ENCODE data around the gene STMP1.

STMP1 gene

DNA sequence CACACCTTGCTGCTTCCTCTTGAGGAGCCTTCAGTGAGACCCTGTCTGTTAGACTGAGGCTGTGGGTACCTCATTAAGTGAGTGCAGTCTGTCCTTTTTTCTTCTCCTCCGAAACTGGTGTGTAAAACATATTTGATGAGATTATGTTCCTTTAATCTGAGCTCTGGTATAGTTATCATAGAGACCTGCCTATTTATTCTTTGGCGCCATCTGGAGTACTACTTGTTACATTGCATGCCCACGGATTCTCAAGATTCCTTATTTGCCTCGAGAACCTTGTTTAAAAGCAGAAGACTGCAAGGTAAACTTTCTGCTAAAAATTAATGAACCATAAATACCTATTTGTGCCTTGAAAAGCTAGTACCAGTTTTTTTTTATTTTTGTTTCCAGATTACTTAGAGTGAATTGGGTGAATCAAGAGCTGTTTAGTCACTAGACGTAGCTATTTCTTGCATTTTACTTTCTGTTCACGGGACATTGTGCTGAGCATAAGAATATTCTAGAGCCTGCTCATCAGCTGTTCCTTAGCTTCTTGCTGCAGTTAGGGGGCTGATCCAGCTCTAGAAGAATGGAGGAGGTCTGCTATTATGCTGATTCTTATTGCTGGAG lies 16.9 kb upstream of the STMP1 start:
- H3K4me1 ChIP-seq (ENCODE audit: control insufficient read depth, insufficient read depth, low read length, unreplicated experiment), result no peaks in the 10 kb centered on the region
- no peak overlapping the region for H3K27ac ChIP-seq (ENCODE audit: low read depth, low read length)
- no peak overlapping the region for H2AFZ ChIP-seq (ENCODE audit: low read length, unreplicated experiment)
- peaks cover 15% of the 10 kb centered on the region for H3K36me3 ChIP-seq (ENCODE audit: insufficient read depth, low read length)
- H3K79me2 ChIP-seq (ENCODE audit: control insufficient read depth, insufficient read depth, low read length, unreplicated experiment), result no peaks in the 10 kb centered on the region
- H3K27me3 ChIP-seq (ENCODE audit: insufficient read depth, low read length), result no peaks in the 10 kb centered on the region
- H3K4me3 ChIP-seq (ENCODE audit: low read depth, low read length), result no peak overlapping the region

DNA sequence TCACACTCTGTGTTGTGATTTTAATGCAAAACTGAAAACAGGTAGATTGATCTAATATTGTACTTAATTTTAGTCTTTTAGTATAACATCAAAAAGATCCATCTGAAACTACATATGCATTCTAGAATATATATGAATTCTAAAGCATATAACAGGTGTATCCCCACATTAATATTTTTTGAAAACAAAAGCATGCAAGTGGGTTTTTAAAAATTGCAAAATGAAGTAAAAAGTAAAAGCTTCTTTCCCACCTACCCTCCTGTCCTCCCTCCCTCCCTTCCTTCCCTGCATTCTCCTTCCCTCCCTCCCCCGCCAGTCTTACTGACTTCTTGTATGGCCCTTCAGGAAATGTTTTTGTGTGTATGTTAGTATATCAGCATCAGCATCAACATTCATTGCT lies 14.6 kb upstream of the STMP1 start:
- Histone ChIP-seq H3K36me3 (ENCODE audit: insufficient read depth, low read length) (peaks cover 15% of the 10 kb centered on the region), H3K4me1 (ENCODE audit: control insufficient read depth, insufficient read depth, low read length, unreplicated experiment) (no peaks in the 10 kb centered on the region), H3K27me3 (ENCODE audit: insufficient read depth, low read length) (no peaks in the 10 kb centered on the region), H3K4me3 (ENCODE audit: low read depth, low read length) (no peak overlapping the region), H3K27ac (ENCODE audit: low read depth, low read length) (no peak overlapping the region), H2AFZ (ENCODE audit: low read length, unreplicated experiment) (no peak overlapping the region), H3K79me2 (ENCODE audit: control insufficient read depth, insufficient read depth, low read length, unreplicated experiment) (no peaks in the 10 kb centered on the region)

DNA sequence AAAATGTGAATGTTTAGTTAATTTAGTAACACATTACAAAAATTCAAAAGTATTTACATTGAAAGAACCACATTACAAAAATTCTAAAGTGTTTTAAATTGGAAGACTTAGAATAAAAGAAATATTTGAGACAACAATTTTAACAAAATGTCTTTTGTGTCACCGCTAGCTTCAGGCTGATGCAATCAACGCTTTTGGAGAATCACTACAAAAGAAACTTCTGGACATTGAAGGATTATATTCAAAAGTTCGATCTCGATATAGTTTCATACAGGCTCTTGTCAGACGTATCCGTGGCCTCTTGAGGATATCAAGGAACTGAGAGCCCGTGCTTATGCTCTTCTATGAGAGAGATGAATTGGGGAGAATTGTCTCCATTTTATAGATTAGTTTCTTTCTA lies 14.1 kb upstream of the STMP1 start:
- H3K79me2 ChIP-seq (ENCODE audit: control insufficient read depth, insufficient read depth, low read length, unreplicated experiment), result no peaks in the 10 kb centered on the region
- H3K36me3 ChIP-seq (ENCODE audit: insufficient read depth, low read length), result peaks cover 15% of the 10 kb centered on the region
- H3K27ac ChIP-seq (ENCODE audit: low read depth, low read length), result no peak overlapping the region
- no peaks in the 10 kb centered on the region for H3K4me1 ChIP-seq (ENCODE audit: control insufficient read depth, insufficient read depth, low read length, unreplicated experiment)
- no peak overlapping the region for H3K4me3 ChIP-seq (ENCODE audit: low read depth, low read length)
- H2AFZ ChIP-seq (ENCODE audit: low read length, unreplicated experiment), result no peak overlapping the region
- H3K27me3 ChIP-seq (ENCODE audit: insufficient read depth, low read length), result no peaks in the 10 kb centered on the region

DNA sequence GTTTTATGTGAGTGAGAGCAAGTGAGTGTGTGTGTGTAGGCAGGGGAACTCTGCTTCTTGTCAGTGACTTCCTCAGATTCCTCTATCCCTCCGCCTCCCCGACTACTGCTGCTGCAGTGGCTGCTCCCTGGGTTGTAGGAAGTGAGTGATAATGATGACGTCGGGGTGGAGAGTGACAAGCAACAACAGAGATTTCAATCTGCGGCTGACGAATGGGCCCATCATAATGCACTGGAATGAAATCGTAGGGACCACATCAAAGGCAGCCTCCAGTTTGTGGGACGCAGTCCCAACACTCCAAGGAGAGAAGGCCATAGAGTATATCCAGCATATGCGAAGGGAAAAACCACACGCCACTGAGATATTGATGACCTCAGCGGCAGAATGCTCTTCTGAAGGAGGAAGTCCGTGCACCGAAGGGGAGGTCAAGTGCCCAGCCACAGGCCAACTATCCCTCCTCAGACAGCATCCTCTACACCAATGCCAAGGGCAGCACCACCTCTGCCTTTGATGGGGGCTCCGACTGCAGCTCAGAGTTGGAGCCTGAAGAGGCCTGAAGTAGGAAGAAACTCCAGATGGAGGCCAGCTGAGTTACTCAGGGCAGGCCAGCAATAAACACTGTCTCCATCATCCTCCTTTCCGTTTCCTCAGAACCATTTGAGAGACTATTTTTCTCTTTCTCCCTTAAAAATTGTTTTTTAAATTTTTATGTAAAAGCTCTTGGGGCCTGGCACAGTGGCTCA lies 11.3 kb upstream of the STMP1 start:
- Histone ChIP-seq H3K4me3 (ENCODE audit: low read depth, low read length) (no peak overlapping the region), H2AFZ (ENCODE audit: low read length, unreplicated experiment) (no peak overlapping the region), H3K79me2 (ENCODE audit: control insufficient read depth, insufficient read depth, low read length, unreplicated experiment) (no peaks in the 10 kb centered on the region), H3K4me1 (ENCODE audit: control insufficient read depth, insufficient read depth, low read length, unreplicated experiment) (no peaks in the 10 kb centered on the region), H3K36me3 (ENCODE audit: insufficient read depth, low read length) (peaks cover 10% of the 10 kb centered on the region), H3K27ac (ENCODE audit: low read depth, low read length) (no peak overlapping the region), H3K27me3 (ENCODE audit: insufficient read depth, low read length) (no peaks in the 10 kb centered on the region)

DNA sequence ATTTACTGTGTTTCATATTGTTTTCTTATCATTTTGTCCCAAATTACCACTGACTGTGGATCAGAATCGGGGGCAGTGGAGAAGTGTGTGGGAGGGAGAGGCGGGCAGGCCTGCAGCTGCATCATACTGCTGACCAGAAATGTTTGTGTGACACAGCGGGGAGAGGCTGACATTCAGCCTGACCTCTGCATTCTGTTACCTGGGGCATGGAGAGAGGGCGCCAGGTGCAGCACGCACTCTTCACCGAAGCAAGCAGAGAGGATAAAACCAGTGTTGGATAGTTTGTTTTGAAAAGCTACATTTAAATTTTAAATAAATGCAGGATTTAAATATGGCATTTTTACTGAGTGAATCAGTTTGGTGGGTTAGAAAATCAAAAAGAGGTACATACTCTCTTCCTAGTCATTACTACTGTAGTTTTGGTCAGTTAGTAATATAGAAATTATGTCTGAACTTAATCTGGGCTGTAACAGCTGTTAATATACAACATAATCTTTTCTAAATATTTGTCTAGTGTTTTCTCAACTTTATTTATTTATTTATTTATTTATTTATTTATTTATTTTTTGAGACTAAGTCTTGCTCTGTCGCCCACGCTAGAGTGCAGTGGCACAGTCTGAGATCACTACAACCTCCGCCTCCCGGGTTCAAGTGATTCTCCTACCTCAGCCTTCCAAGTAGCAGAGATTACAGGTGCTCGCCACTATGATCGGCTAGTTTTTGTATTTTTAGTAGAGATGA lies 8.8 kb upstream of the STMP1 start:
- H3K36me3 ChIP-seq (ENCODE audit: insufficient read depth, low read length), result peaks cover 3% of the 10 kb centered on the region; the same call in 1 of the 2 replicates
- H3K27me3 ChIP-seq (ENCODE audit: insufficient read depth, low read length), result no peaks in the 10 kb centered on the region
- H3K79me2 ChIP-seq (ENCODE audit: control insufficient read depth, insufficient read depth, low read length, unreplicated experiment), result no peaks in the 10 kb centered on the region
- H2AFZ ChIP-seq (ENCODE audit: low read length, unreplicated experiment), result no peak overlapping the region
- no peak overlapping the region for H3K4me3 ChIP-seq (ENCODE audit: low read depth, low read length)
- H3K4me1 ChIP-seq (ENCODE audit: control insufficient read depth, insufficient read depth, low read length, unreplicated experiment), result no peaks in the 10 kb centered on the region
- no peak overlapping the region for H3K27ac ChIP-seq (ENCODE audit: low read depth, low read length)

DNA sequence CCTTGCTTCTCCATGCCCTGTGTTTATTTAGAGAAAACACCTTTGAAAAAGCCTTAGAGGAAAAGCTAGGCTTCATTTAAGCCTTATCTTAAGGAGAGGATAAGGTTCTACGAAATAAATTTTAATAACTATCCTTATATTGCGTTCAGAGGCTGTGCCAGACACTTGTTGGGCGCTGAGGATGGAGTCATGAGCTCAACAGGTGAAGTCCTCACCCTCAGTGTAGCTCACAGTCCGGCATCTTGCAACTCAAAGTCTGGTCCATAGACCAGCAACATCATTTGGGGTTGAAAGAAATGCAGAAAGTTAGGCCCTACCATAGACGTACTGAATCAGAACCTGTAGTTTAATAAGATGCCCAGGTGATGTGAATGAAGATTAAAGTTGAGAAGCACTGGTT lies 3.8 kb upstream of the STMP1 start:
- no peak overlapping the region for H3K27ac ChIP-seq (ENCODE audit: low read depth, low read length)
- no peak overlapping the region for H2AFZ ChIP-seq (ENCODE audit: low read length, unreplicated experiment)
- no peaks in the 10 kb centered on the region for H3K27me3 ChIP-seq (ENCODE audit: insufficient read depth, low read length)
- H3K79me2 ChIP-seq (ENCODE audit: control insufficient read depth, insufficient read depth, low read length, unreplicated experiment), result peaks cover 6% of the 10 kb centered on the region
- peaks cover 3% of the 10 kb centered on the region for H3K4me1 ChIP-seq (ENCODE audit: control insufficient read depth, insufficient read depth, low read length, unreplicated experiment)
- H3K36me3 ChIP-seq (ENCODE audit: insufficient read depth, low read length), result no peaks in the 10 kb centered on the region
- no peak overlapping the region for H3K4me3 ChIP-seq (ENCODE audit: low read depth, low read length)

DNA sequence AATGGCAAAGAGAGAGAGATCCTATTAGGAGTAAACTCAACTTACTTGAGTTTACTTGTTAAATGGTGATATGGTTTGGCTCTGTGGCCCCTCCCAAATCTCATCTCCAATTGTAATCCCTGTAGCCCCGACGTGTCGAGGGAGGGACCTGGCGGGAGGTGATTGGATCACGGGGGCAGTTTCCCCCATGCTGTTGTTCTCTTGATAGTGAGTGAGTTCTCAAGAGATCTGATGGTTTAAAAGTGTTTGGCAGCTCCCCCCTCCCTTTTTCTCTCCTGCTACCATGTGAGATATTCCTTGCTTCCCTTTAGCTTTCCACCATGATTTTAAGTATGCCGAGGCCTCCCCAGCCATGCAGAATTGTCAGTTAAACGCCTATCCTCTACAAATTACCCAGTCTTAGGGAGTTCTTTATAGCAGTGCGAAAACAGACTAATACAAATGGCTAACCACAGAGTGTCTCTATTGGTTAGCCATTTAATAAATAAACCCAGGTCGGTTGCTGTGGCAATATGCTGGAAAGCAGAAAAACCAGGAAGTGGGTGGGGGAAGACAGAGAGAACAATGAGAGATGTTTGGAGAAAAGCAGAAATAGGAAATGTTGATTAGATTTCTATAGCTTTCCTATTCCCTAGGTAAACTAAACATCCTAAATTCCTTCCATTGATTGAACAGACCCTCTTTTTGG lies 3.0 kb upstream of the STMP1 start:
- no peaks in the 10 kb centered on the region for H3K27me3 ChIP-seq (ENCODE audit: insufficient read depth, low read length)
- peaks cover 8% of the 10 kb centered on the region for H3K4me1 ChIP-seq (ENCODE audit: control insufficient read depth, insufficient read depth, low read length, unreplicated experiment)
- peaks cover 14% of the 10 kb centered on the region for H3K79me2 ChIP-seq (ENCODE audit: control insufficient read depth, insufficient read depth, low read length, unreplicated experiment)
- no peaks in the 10 kb centered on the region for H3K36me3 ChIP-seq (ENCODE audit: insufficient read depth, low read length)
- H3K4me3 ChIP-seq (ENCODE audit: low read depth, low read length), result no peak overlapping the region
- no peak overlapping the region for H2AFZ ChIP-seq (ENCODE audit: low read length, unreplicated experiment)
- H3K27ac ChIP-seq (ENCODE audit: low read depth, low read length), result no peak overlapping the region

DNA sequence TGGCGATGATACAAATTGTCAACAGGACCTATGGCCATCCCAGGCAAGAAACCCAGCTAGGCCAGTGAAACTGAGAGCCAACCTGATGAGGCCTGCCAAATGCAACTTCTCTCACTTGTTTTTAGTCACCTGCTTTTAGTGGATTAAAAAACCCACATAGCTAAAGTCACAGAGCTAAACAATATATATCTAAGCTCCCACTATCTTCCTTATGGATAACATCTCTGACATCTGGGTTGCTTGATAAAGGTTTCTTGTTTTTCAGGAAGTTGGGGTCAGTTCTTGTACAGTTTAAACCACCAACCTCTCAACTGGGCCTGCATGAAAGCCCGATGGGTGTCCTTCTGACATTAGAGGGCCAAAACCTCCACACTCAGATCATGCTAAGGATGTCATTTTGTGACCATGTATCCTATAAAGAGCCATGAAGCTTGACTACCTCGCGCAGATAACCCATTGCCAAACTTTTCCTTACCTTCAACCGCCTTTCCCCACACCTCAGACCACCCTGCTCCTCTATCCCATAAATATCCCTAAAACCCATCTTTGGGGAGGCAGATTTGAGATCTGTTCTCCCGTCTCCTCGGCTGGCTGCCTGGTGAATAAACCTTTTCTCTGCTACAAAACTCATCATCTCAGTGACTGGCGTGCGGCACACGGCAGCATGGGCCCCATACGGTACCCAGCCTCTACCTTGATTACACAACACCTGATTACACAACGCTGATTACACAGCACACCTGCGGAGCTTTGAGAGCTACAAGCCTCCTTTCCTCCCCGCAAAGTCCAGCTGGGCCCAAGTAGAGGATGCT lies 797 bp upstream of the STMP1 start:
- peaks cover 21% of the 10 kb centered on the region for H3K4me1 ChIP-seq (ENCODE audit: control insufficient read depth, insufficient read depth, low read length, unreplicated experiment)
- H2AFZ ChIP-seq (ENCODE audit: low read length, unreplicated experiment), result peak overlapping the region; percentile 89
- peaks cover 36% of the 10 kb centered on the region for H3K79me2 ChIP-seq (ENCODE audit: control insufficient read depth, insufficient read depth, low read length, unreplicated experiment)
- no peaks in the 10 kb centered on the region for H3K36me3 ChIP-seq (ENCODE audit: insufficient read depth, low read length)
- peak overlapping the region; percentile 98 for H3K27ac ChIP-seq (ENCODE audit: low read depth, low read length)
- H3K27me3 ChIP-seq (ENCODE audit: insufficient read depth, low read length), result no peaks in the 10 kb centered on the region
- peak overlapping the region; percentile 97 for H3K4me3 ChIP-seq (ENCODE audit: low read depth, low read length)

DNA sequence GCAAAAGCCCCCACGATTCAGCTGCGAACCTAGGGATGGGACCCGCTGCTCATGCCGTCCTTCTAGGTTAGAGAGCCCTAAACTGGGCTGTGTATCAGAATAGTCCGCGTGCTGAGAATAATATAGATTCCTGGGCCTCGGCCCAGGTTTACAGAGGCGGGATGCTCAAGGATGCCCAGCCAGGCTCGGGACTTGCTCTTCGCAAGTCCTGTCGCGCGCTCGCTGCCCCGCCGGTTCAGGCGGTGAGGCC lies 266 bp upstream of the STMP1 start:
- Histone ChIP-seq H3K4me1 (ENCODE audit: control insufficient read depth, insufficient read depth, low read length, unreplicated experiment) (peaks cover 25% of the 10 kb centered on the region), H2AFZ (ENCODE audit: low read length, unreplicated experiment) (peak overlapping the region; percentile 89), H3K27me3 (ENCODE audit: insufficient read depth, low read length) (no peaks in the 10 kb centered on the region), H3K36me3 (ENCODE audit: insufficient read depth, low read length) (no peaks in the 10 kb centered on the region), H3K79me2 (ENCODE audit: control insufficient read depth, insufficient read depth, low read length, unreplicated experiment) (peaks cover 41% of the 10 kb centered on the region), H3K4me3 (ENCODE audit: low read depth, low read length) (peak overlapping the region; percentile 97), H3K27ac (ENCODE audit: low read depth, low read length) (peak overlapping the region; percentile 98)

DNA sequence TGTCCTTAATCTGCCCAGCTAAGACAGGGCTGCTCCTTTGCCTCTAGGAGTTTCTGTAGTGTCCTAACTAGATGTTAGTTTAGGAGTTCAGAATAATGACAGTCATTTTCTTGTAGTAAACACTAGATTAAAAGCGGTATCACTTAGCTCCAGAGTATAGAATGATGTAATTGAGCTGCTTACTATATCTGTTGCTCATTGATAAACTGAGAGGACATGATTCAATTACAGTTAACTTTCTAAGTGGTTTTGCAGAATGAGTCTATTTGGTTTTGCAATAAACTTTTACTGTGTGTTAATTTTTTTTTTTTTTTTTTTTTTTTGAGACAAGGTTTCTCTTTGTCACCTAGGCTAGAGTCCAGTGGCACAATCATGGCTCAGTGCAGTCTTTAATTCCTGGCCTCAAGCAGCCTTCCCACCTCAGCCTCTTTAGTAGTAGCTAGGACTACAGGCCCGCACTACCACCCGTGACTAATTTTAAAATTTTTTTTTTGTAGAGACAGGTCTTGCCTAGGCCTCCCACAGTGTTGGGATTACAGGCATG lies 1.8 kb downstream of the STMP1 start:
- Histone ChIP-seq H3K27ac (ENCODE audit: low read depth, low read length) (peak overlapping the region; percentile 98), H3K79me2 (ENCODE audit: control insufficient read depth, insufficient read depth, low read length, unreplicated experiment) (peaks cover 61% of the 10 kb centered on the region)

More for the DNA sequence above, 1.8 kb downstream of the STMP1 start:
- H3K27me3 ChIP-seq (ENCODE audit: insufficient read depth, low read length), result no peaks in the 10 kb centered on the region
- peaks cover 27% of the 10 kb centered on the region for H3K4me1 ChIP-seq (ENCODE audit: control insufficient read depth, insufficient read depth, low read length, unreplicated experiment)
- peak overlapping the region; percentile 97 for H3K4me3 ChIP-seq (ENCODE audit: low read depth, low read length)
- H3K36me3 ChIP-seq (ENCODE audit: insufficient read depth, low read length), result no peaks in the 10 kb centered on the region
- no peak overlapping the region for H2AFZ ChIP-seq (ENCODE audit: low read length, unreplicated experiment)
